ENCODE data around the gene EEFSEC.

Gene EEFSEC

DNA sequence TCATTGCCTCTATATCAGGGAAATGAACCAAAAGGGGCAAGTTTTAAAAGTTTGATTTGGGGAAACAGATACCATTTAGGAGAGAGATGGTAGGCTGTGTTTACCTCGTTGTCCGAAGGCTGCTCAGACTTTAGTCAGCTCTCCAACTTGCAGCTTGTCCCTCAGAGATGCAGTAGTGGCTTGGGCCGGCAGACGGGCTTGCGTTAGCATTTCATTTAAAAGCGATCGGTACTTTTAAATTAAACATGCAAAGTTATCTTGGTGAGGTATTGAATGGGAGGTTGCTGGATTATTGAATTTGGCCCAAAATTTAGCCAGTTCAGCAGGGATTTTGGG lies 26.2 kb downstream of the EEFSEC start:
- no peak for DNase-seq
- H3K27me3 ChIP-seq (ENCODE audit: insufficient read depth, low read length, poor library complexity) = no peaks in the 10 kb centered on the region
- H3K27ac ChIP-seq (ENCODE audit: low read depth, low read length) = no peak overlapping the region
- no peak overlapping the region for H3K9ac ChIP-seq (ENCODE audit: low read length)
- H4K5ac ChIP-seq (ENCODE audit: low read length) = no peak overlapping the region
- H3K4ac ChIP-seq (ENCODE audit: low read depth, low read length) = no peak overlapping the region
- no peak overlapping the region for H3K23ac ChIP-seq (ENCODE audit: low read length)
- H2BK120ac ChIP-seq (ENCODE audit: low read depth, low read length) = no peak overlapping the region
- no peaks in the 10 kb centered on the region for H3K79me1 ChIP-seq (ENCODE audit: low read length)
- H3K56ac ChIP-seq (ENCODE audit: low read length) = no peak overlapping the region
- no peak overlapping the region for H3K4me2 ChIP-seq (ENCODE audit: low read length)
- peaks cover 5% of the 10 kb centered on the region for H3K4me1 ChIP-seq (ENCODE audit: control insufficient read depth, low read depth, low read length)
- no peak overlapping the region for H2BK5ac ChIP-seq (ENCODE audit: low read length)
- no peaks in the 10 kb centered on the region for H3K36me3 ChIP-seq (ENCODE audit: control insufficient read depth, insufficient read depth, low read length)
- H2AK5ac ChIP-seq (ENCODE audit: low read length) = no peak overlapping the region
- H3K79me2 ChIP-seq (ENCODE audit: control insufficient read depth, insufficient read depth, low read length) = no peaks in the 10 kb centered on the region
- H4K8ac ChIP-seq (ENCODE audit: low read depth, low read length) = no peak overlapping the region
- no peak overlapping the region for H3K4me3 ChIP-seq (ENCODE audit: low read length)
- no peak overlapping the region for H2BK15ac ChIP-seq (replicated peaks; ENCODE audit: low read depth)
- H3K18ac ChIP-seq (ENCODE audit: low read length) = no peak overlapping the region
- no CpG with 5 or more reads among the region's 7 CpGs for WGBS (ENCODE audit: extremely low coverage, insufficient coverage, low lambda C conversion rate)

DNA sequence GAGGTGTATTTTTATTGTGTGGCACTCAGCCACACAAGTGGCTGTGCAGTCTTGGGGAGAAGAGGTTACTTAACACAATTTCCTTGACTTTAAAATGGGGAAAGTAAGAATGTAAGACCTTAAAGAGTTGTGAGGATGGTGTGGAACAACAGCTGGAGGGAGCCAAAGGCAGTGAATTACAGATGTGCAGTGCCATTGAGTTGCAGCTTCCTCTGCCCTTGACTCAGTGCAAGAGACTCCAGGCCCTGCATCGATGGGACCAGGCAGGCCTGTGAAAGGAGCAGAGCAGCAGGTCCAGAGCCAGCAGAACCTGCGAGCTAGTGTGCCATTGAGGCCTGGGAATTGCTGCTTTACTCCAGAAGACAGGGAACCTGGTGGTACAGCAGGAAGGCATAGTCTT lies 27.2 kb downstream of the EEFSEC start:
- H4K8ac ChIP-seq (ENCODE audit: low read depth, low read length) = no peak overlapping the region
- peaks cover 2% of the 10 kb centered on the region for H3K4me1 ChIP-seq (ENCODE audit: control insufficient read depth, low read depth, low read length)
- H3K4me2 ChIP-seq (ENCODE audit: low read length) = no peak overlapping the region
- H2BK5ac ChIP-seq (ENCODE audit: low read length) = no peak overlapping the region
- H4K5ac ChIP-seq (ENCODE audit: low read length) = no peak overlapping the region
- no peaks in the 10 kb centered on the region for H3K27me3 ChIP-seq (ENCODE audit: insufficient read depth, low read length, poor library complexity)
- no peak for DNase-seq
- no peaks in the 10 kb centered on the region for H3K79me2 ChIP-seq (ENCODE audit: control insufficient read depth, insufficient read depth, low read length)
- no peak overlapping the region for H3K18ac ChIP-seq (ENCODE audit: low read length)
- no peak overlapping the region for H3K23ac ChIP-seq (ENCODE audit: low read length)
- no peak overlapping the region for H3K4ac ChIP-seq (ENCODE audit: low read depth, low read length)
- no peak overlapping the region for H3K4me3 ChIP-seq (ENCODE audit: low read length)
- no peak overlapping the region for H3K27ac ChIP-seq (ENCODE audit: low read depth, low read length)
- no peak overlapping the region for H2BK120ac ChIP-seq (ENCODE audit: low read depth, low read length)
- H3K79me1 ChIP-seq (ENCODE audit: low read length) = no peaks in the 10 kb centered on the region
- H3K9ac ChIP-seq (ENCODE audit: low read length) = no peak overlapping the region
- no peak overlapping the region for H2AK5ac ChIP-seq (ENCODE audit: low read length)
- WGBS (ENCODE audit: extremely low coverage, insufficient coverage, low lambda C conversion rate) = no CpG with 5 or more reads among the region's 2 CpGs
- H3K56ac ChIP-seq (ENCODE audit: low read length) = no peak overlapping the region
- no peaks in the 10 kb centered on the region for H3K36me3 ChIP-seq (ENCODE audit: control insufficient read depth, insufficient read depth, low read length)
- H2BK15ac ChIP-seq (replicated peaks; ENCODE audit: low read depth) = no peak overlapping the region

DNA sequence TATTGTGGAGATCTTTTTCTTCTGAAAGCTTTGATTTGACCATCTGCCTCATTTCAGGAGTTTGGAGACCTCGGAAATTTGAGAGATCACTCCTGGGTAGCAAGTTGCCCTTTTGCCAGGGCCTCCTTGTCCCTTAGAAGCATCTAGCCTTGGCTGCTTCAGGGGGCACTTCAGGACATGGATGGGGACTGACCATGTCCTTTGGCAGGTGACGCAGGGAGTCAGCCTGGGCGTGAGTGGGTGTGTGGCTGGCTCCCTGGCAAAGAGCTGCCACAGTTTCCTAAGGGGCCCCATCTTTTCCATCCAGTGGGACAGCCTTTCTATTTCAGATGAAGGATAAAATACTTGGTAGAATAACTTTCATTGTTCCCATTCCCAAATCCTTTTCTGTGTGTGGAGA lies 27.6 kb downstream of the EEFSEC start:
- no peaks in the 10 kb centered on the region for H3K79me2 ChIP-seq (ENCODE audit: control insufficient read depth, insufficient read depth, low read length)
- no peak overlapping the region for H3K4me2 ChIP-seq (ENCODE audit: low read length)
- no peak overlapping the region for H2BK120ac ChIP-seq (ENCODE audit: low read depth, low read length)
- no peak overlapping the region for H2AK5ac ChIP-seq (ENCODE audit: low read length)
- DNase-seq = no peak
- H3K36me3 ChIP-seq (ENCODE audit: control insufficient read depth, insufficient read depth, low read length) = no peaks in the 10 kb centered on the region
- no peak overlapping the region for H4K8ac ChIP-seq (ENCODE audit: low read depth, low read length)
- H3K18ac ChIP-seq (ENCODE audit: low read length) = no peak overlapping the region
- H3K79me1 ChIP-seq (ENCODE audit: low read length) = no peaks in the 10 kb centered on the region
- no peak overlapping the region for H2BK15ac ChIP-seq (replicated peaks; ENCODE audit: low read depth)
- H3K27me3 ChIP-seq (ENCODE audit: insufficient read depth, low read length, poor library complexity) = no peaks in the 10 kb centered on the region
- H3K4me3 ChIP-seq (ENCODE audit: low read length) = no peak overlapping the region
- no peak overlapping the region for H3K9ac ChIP-seq (ENCODE audit: low read length)
- no peak overlapping the region for H3K4ac ChIP-seq (ENCODE audit: low read depth, low read length)
- H2BK5ac ChIP-seq (ENCODE audit: low read length) = no peak overlapping the region
- no peak overlapping the region for H3K56ac ChIP-seq (ENCODE audit: low read length)
- WGBS (ENCODE audit: extremely low coverage, insufficient coverage, low lambda C conversion rate) = no CpG with 5 or more reads among the region's 3 CpGs
- peaks cover 2% of the 10 kb centered on the region for H3K4me1 ChIP-seq (ENCODE audit: control insufficient read depth, low read depth, low read length)
- no peak overlapping the region for H3K27ac ChIP-seq (ENCODE audit: low read depth, low read length)
- no peak overlapping the region for H4K5ac ChIP-seq (ENCODE audit: low read length)
- H3K23ac ChIP-seq (ENCODE audit: low read length) = no peak overlapping the region

DNA sequence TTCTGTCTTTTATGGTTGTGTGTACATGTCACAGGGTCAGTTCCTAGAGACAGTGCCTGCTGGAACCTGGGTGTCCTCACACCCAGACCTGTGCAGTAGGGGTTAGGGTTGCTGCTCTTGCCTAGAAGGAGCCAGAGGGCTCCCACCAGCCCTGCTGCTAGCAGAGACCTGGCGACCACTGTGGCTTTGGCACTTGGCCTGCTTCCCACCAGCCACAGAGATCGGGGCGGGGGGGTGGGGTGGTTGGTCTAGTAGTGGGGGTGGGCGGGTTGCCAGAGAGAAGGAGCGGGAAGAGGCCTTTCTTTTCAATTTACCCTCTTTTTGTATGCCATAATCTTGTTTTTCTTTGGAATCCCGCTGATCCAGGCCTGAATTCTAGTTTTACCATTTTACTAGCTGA lies 29.4 kb downstream of the EEFSEC start:
- H2AK5ac ChIP-seq (ENCODE audit: low read length) = no peak overlapping the region
- no CpG with 5 or more reads among the region's 6 CpGs for WGBS (ENCODE audit: extremely low coverage, insufficient coverage, low lambda C conversion rate)
- no peak overlapping the region for H3K23ac ChIP-seq (ENCODE audit: low read length)
- no peak overlapping the region for H3K18ac ChIP-seq (ENCODE audit: low read length)
- H2BK15ac ChIP-seq (replicated peaks; ENCODE audit: low read depth) = no peak overlapping the region
- peaks cover 1% of the 10 kb centered on the region for H3K79me1 ChIP-seq (ENCODE audit: low read length)
- no peak overlapping the region for H3K9ac ChIP-seq (ENCODE audit: low read length)
- H2BK5ac ChIP-seq (ENCODE audit: low read length) = no peak overlapping the region
- no peak overlapping the region for H2BK120ac ChIP-seq (ENCODE audit: low read depth, low read length)
- H3K27ac ChIP-seq (ENCODE audit: low read depth, low read length) = no peak overlapping the region
- H3K27me3 ChIP-seq (ENCODE audit: insufficient read depth, low read length, poor library complexity) = no peaks in the 10 kb centered on the region
- no peak overlapping the region for H4K5ac ChIP-seq (ENCODE audit: low read length)
- H3K4me1 ChIP-seq (ENCODE audit: control insufficient read depth, low read depth, low read length) = peaks cover 2% of the 10 kb centered on the region
- no peak for DNase-seq
- no peaks in the 10 kb centered on the region for H3K36me3 ChIP-seq (ENCODE audit: control insufficient read depth, insufficient read depth, low read length)
- H3K4ac ChIP-seq (ENCODE audit: low read depth, low read length) = no peak overlapping the region
- H3K56ac ChIP-seq (ENCODE audit: low read length) = no peak overlapping the region
- no peak overlapping the region for H4K8ac ChIP-seq (ENCODE audit: low read depth, low read length)
- no peak overlapping the region for H3K4me2 ChIP-seq (ENCODE audit: low read length)
- H3K79me2 ChIP-seq (ENCODE audit: control insufficient read depth, insufficient read depth, low read length) = no peaks in the 10 kb centered on the region
- no peak overlapping the region for H3K4me3 ChIP-seq (ENCODE audit: low read length)

DNA sequence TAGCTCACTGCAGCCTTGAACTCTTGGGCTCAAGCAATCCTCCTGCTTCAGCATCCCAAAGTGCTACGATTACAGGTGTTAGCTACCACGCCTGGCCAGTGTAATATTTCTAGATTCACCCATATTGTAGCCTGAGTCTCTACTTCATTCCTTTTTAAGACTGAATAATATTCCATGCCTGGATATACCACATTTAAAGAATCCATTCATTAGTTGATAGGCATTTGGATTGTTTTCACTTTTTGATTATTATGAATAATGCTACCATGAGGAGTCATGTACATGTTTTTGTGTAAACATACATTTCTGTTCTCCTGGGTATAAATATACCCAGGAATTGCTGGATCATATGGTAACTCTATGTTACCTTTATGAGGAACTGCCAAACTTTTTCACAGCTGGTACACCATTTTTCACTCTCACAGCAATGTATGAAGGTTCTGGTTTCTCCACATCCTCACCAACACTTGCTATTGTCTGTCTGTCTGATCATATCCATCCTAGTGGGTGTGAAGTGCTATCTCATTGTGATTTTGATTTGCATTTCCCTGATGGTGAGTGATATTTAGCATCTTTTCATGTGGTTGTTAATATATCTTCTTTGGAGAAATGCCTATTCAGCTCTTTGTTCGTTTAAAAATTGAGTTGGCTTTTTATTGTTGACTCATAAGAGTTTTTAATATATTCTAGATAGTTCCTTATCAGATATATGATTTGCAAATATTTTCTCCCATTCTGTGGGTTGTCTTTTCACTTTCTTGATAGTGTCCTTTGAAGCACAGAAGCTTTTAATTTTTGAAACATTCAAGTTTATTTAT lies 32.6 kb downstream of the EEFSEC start:
- Histone ChIP-seq H3K56ac (ENCODE audit: low read length) (no peak overlapping the region), H3K79me1 (ENCODE audit: low read length) (peaks cover 1% of the 10 kb centered on the region), H4K8ac (ENCODE audit: low read depth, low read length) (no peak overlapping the region), H3K4me2 (ENCODE audit: low read length) (no peak overlapping the region), H3K27ac (ENCODE audit: low read depth, low read length) (no peak overlapping the region), H3K4me1 (ENCODE audit: control insufficient read depth, low read depth, low read length) (no peaks in the 10 kb centered on the region), H3K4ac (ENCODE audit: low read depth, low read length) (no peak overlapping the region), H3K18ac (ENCODE audit: low read length) (no peak overlapping the region), H3K27me3 (ENCODE audit: insufficient read depth, low read length, poor library complexity) (no peaks in the 10 kb centered on the region), H3K4me3 (ENCODE audit: low read length) (no peak overlapping the region), H3K9ac (ENCODE audit: low read length) (no peak overlapping the region), H3K36me3 (ENCODE audit: control insufficient read depth, insufficient read depth, low read length) (no peaks in the 10 kb centered on the region), H4K5ac (ENCODE audit: low read length) (no peak overlapping the region), H3K79me2 (ENCODE audit: control insufficient read depth, insufficient read depth, low read length) (no peaks in the 10 kb centered on the region), H2AK5ac (ENCODE audit: low read length) (no peak overlapping the region), H3K23ac (ENCODE audit: low read length) (no peak overlapping the region), H2BK15ac (replicated peaks; ENCODE audit: low read depth) (no peak overlapping the region), H2BK5ac (ENCODE audit: low read length) (no peak overlapping the region), H2BK120ac (ENCODE audit: low read depth, low read length) (no peak overlapping the region)
- WGBS (ENCODE audit: extremely low coverage, insufficient coverage, low lambda C conversion rate) = no CpG with 5 or more reads among the region's 3 CpGs
- DNase-seq = no peak

DNA sequence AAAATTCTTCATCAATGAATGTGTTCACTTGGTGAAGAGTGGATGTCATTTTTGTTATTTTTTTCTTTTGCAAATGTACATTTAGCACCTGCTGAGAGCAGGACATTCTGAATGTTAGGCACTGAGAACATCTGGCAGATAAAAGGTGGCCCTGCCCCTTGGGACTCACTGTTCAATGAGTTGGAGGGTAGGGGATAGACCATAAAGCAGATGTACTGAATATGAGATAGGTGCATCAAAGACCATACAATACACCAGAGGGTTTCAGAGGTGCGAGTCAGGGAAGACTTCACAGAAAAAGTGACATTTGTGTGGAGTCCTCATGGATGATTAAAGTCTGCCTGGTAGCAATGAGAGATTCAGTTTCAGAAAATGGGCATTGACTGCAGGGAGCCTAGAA lies 34.2 kb downstream of the EEFSEC start:
- no CpG with 5 or more reads among the region's 1 CpG for WGBS (ENCODE audit: extremely low coverage, insufficient coverage, low lambda C conversion rate)
- no peak overlapping the region for H3K4me3 ChIP-seq (ENCODE audit: low read length)
- no peaks in the 10 kb centered on the region for H3K79me2 ChIP-seq (ENCODE audit: control insufficient read depth, insufficient read depth, low read length)
- peaks cover 1% of the 10 kb centered on the region for H3K79me1 ChIP-seq (ENCODE audit: low read length)
- H2AK5ac ChIP-seq (ENCODE audit: low read length) = no peak overlapping the region
- H4K5ac ChIP-seq (ENCODE audit: low read length) = no peak overlapping the region
- H3K4me1 ChIP-seq (ENCODE audit: control insufficient read depth, low read depth, low read length) = no peaks in the 10 kb centered on the region
- no peak overlapping the region for H3K56ac ChIP-seq (ENCODE audit: low read length)
- DNase-seq = no peak
- H3K23ac ChIP-seq (ENCODE audit: low read length) = no peak overlapping the region
- H3K27me3 ChIP-seq (ENCODE audit: insufficient read depth, low read length, poor library complexity) = no peaks in the 10 kb centered on the region
- H3K4me2 ChIP-seq (ENCODE audit: low read length) = no peak overlapping the region
- no peak overlapping the region for H3K18ac ChIP-seq (ENCODE audit: low read length)
- H3K27ac ChIP-seq (ENCODE audit: low read depth, low read length) = no peak overlapping the region
- H4K8ac ChIP-seq (ENCODE audit: low read depth, low read length) = no peak overlapping the region
- H2BK120ac ChIP-seq (ENCODE audit: low read depth, low read length) = no peak overlapping the region
- H3K9ac ChIP-seq (ENCODE audit: low read length) = no peak overlapping the region
- H3K36me3 ChIP-seq (ENCODE audit: control insufficient read depth, insufficient read depth, low read length) = no peaks in the 10 kb centered on the region
- no peak overlapping the region for H2BK5ac ChIP-seq (ENCODE audit: low read length)
- H3K4ac ChIP-seq (ENCODE audit: low read depth, low read length) = no peak overlapping the region
- no peak overlapping the region for H2BK15ac ChIP-seq (replicated peaks; ENCODE audit: low read depth)

Data from mesendoderm (in vitro differentiated cells).